SIG-M5 treated with dmso at 0.1 percent for 504 hours (cell line): Measurements from ENCODE around the gene FSD2.
"Not testable (repeated sequence)": the region's sequence is repeated elsewhere in the genome, so short reads cannot be mapped to it uniquely, and the experiment has no call there.

ENCODE experiments used
- DNase-seq: peaks from one replicate; lab custom pipeline; 2025; ENCODE audit not compliant: unreplicated experiment; lab: John Stamatoyannopoulos, UW

Gene FSD2

GRCh38 chr15:82739086-82739485, 66.8 kb downstream of the FSD2 start:
- DNase-seq: no peak

- DNase-seq: no peak
Measured at GRCh38 chr15:82737975-82738374, 67.9 kb downstream of the FSD2 start.

DNA sequence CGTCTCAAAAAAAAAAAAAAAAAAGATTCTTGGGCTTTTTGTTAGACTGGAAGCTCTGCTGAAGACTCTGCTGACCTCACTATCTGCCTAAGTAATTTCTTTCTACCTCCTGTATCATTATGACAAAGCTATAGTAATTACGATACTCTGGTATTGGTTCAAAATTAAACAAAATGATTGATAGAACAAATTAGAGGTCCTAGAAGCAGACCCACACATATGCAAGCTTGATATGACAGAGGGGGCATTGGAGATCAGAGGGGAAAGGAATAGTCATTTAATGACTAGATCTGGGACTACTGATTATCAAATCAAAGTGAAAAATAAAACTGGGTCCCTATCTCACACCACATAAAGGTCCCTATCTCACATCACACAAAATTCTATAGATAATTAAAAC, 74.3 kb downstream of the FSD2 start:
- DNase-seq: no peak

GRCh38 chr15:82730022-82730530, 75.8 kb downstream of the FSD2 start:
- no peak for DNase-seq

DNA sequence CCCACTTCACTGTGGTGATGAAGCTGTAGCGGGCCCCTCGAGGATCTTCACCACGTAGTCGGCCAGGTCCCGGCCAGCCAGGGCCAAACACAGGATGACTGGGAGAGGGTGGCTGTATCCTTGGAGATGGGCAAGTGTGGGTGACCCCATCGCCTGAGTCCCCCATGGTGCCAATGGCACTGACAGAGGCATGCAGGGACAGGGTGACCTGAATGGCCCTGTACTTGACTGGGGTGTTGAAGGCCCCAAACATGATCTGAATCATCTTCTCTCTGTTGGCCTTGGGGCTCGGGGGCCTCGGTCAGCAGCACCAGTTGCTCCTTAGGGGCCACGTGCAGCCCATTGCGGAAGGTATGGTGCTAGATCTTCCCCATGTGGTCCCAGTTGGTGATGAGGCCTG, 79.1 kb downstream of the FSD2 start:
- DNase-seq: no peak

DNA sequence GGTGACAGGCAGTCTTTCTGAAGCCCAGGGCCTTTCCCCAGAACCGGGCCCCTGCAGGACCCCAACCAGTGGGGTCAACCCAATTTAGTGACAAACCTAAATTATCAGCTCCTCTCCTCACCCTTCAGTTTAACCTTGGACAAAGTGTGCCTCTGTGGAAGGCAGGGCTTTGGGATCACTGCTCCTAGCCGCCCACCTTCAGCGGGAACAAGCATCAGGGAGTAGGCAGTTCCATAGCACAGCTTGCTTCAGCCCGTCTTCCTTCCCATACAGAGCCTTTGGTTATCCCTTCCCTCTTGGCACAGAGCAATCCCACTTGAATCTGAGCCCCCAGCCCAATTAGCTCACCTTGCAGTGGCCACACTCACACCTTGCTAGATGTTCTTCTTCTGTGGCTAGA, 90.9 kb downstream of the FSD2 start:
- no peak for DNase-seq

- no peak for DNase-seq
Measured at GRCh38 chr15:82714016-82714415, 91.9 kb downstream of the FSD2 start.

DNA sequence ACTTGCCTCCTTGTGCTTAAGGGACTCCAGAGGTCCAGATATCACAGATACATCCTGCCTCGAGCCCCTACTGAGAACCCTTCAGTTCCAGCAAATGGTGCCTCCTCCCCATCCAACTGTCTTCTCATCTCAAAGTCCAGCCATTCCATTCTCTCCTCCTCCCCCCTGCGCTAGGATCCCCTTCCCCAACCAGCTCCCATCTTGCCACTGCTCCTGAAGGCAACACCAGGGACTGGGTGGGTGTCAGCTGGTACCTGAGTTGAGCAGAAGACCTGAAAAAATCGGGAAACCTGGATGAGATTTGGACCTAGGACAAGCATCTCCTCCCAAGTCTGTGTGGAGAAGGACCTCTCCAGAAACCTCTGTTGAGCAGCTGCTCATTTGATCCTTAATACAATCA, 93.8 kb downstream of the FSD2 start:
- DNase-seq: no peak

DNA sequence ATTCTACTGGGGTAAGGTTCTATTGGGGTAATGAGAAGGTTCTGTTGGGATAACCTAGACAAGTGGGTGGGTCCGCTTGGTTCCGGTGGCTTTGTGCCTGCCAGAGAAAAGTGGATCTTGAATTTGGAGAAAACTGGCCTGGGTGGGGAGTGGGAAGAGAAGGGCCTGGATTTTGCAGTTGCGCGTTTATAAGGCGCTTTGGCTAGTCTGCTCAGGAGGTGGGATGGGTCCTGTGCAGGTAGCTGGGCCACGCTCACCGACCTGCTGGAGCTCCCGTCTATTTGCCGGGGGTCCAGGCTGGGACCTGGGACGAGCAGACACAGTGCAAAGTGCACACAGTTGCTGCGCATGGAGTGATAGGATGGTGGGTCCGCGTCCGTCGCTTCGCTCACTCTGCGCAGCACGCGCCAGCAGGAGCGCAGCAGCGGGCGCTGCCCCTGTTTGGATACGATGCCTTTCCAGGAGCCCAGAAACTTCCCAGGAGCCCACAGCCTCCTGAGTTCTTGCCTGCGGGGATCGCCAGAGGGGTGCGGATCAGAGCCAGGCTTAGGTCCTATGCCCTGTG, 94.9 kb downstream of the FSD2 start:
- no peak for DNase-seq

GRCh38 chr15:82710208-82710555, 95.7 kb downstream of the FSD2 start:
- no peak for DNase-seq

GRCh38 chr15:82709421-82710207, 96.3 kb downstream of the FSD2 start, which contains the start of gene AP3B2:
AP3B2 (minus strand) TSS chr15:82709875; CDS start chr15:82709706, 169 bp downstream.
- peak; percentile 69 for DNase-seq

DNA sequence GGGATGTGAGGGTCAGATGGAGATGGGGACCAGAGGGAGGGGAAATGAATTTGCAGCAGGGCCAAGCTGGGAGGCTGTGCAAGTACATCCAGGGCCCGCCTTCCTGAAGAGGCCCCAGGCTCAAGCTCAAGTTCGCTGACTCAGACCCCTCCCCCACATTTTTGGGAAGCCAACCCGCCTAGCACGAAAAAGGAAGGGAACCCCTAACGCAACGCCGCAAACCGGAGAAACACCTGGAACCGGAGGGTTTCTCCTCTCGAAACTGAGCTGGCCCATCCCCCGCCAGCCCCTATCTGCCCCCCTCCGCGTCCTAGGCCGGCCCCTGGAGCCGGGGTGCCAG, 96.8 kb downstream of the FSD2 start:
- peak; percentile 41 for DNase-seq

GRCh38 chr15:82705856-82706255, 100.0 kb downstream of the FSD2 start:
- not testable (repeated sequence) for DNase-seq
